ENCODE measurements around the gene ZNF518A. TPM values are rescaled to one million over a fixed set of nuclear protein-coding genes. Genes with fewer than 3 reads are reported as not detected.

The ZNF518A gene
- total and polyA plus RNA-seq, 2 donors (not counting 3 experiments of a cell fraction or from before 2014, with no cell fraction given): 2.9 to 12.1 TPM

- Histone ChIP-seq H2AFZ (ENCODE audit: low read depth, low read length) (no peak overlapping the region), H3K27me3 (ENCODE audit: control insufficient read depth in 2 of 2, insufficient read depth in 2 of 2, low read length in 2 of 2) (peaks cover 23 to 43% of the 10 kb centered on the region in 2 experiments), H3K36me3 (ENCODE audit: control insufficient read depth in 2 of 2, extremely low read depth in 1 of 2, insufficient read depth in 2 of 2, low read length in 2 of 2) (no peaks in the 10 kb centered on the region), H3K9me1 (replicated peaks; ENCODE audit: control insufficient read depth, extremely low read depth, insufficient read depth, low read length) (no peaks in the 10 kb centered on the region), H3K4me1 (ENCODE audit: control insufficient read depth, extremely low read depth, insufficient read depth, low read length) (no peaks in the 10 kb centered on the region), H3K9ac (replicated peaks; ENCODE audit: extremely low read depth, insufficient read depth, low read length) (no peak overlapping the region), H3K4me2 (ENCODE audit: insufficient read depth, low read length) (no peak overlapping the region), H3K79me2 (ENCODE audit: control insufficient read depth, insufficient read depth, low read length) (no peaks in the 10 kb centered on the region), H4K20me1 (replicated peaks; ENCODE audit: control insufficient read depth, extremely low read depth, insufficient read depth, low read length) (no peaks in the 10 kb centered on the region), H3K4me3 (replicated peaks in 1 of 3; ENCODE audit: insufficient read depth in 1 of 3, low read depth in 1 of 3, low read length in 3 of 3) (no peak overlapping the region), H3K27ac (ENCODE audit: insufficient read depth, low read depth, low read length) (no peak overlapping the region), H3K9me3 (replicated peaks; ENCODE audit: control insufficient read depth, insufficient read depth, low read length) (no peaks in the 10 kb centered on the region)
- ChIA-PET POLR2A (no interaction called here), CTCF (interaction anchor here (2.8 kb wide), 1 partner anchor 91 kb away, joined by 9 read pairs; no protein-coding TSS in a partner anchor)
- dilution Hi-C loops (cut with MboI; ENCODE audit: extremely low pct_ligation_motif_present, low sequenced_read_pairs) (no loop called here), intact Hi-C loops (cut with micrococcal nuclease) (no loop called here)
- DNase-seq (ENCODE audit: low read depth, low spot score) (no peak), FAIRE-seq (no peak)
- TF ChIP-seq MAX (IDR thresholded peaks at IDR 0.05; ENCODE audit: insufficient read depth, insufficient read length) (no peak), EZH2 (IDR thresholded peaks at IDR 0.05; ENCODE audit: borderline replicate concordance, low read depth, low read length, severe bottlenecking) (no peak), POLR2AphosphoS5 (IDR thresholded peaks at IDR 0.05; ENCODE audit: insufficient read depth, low read depth, low read length) (no peak), GATA2 (IDR thresholded peaks at IDR 0.05; ENCODE audit: insufficient read depth, insufficient read length, low read depth, low read length) (no peak), MYC (IDR thresholded peaks at IDR 0.05; ENCODE audit: low read depth, low read length) (no peak), POLR2A (IDR thresholded peaks at IDR 0.05; ENCODE audit: low read depth, low read length) (no peak), FOS (IDR thresholded peaks at IDR 0.05; ENCODE audit: borderline replicate concordance, insufficient read depth, low read length) (no peak), JUN (IDR thresholded peaks at IDR 0.05; ENCODE audit: borderline replicate concordance, insufficient read depth, insufficient read length, low read depth) (no peak), CTCF (IDR thresholded peaks at IDR 0.05; ENCODE audit: extremely low read depth in 1 of 2, insufficient read depth in 1 of 2, low read depth in 1 of 2, low read length in 2 of 2) (no peak)
- no TSS peak for BruUV-seq (replicated peaks)
These were observed 22.5 kb upstream of the ZNF518A start for GRCh38 chr10:96107623-96108038.

Measured in endothelial cell of umbilical vein (primary cell).